ENCODE results near the gene TPST1.
"Not testable (repeated sequence)": the region's sequence is repeated elsewhere in the genome, so short reads cannot be mapped to it uniquely, and the experiment has no call there.

TPST1 gene

DNA sequence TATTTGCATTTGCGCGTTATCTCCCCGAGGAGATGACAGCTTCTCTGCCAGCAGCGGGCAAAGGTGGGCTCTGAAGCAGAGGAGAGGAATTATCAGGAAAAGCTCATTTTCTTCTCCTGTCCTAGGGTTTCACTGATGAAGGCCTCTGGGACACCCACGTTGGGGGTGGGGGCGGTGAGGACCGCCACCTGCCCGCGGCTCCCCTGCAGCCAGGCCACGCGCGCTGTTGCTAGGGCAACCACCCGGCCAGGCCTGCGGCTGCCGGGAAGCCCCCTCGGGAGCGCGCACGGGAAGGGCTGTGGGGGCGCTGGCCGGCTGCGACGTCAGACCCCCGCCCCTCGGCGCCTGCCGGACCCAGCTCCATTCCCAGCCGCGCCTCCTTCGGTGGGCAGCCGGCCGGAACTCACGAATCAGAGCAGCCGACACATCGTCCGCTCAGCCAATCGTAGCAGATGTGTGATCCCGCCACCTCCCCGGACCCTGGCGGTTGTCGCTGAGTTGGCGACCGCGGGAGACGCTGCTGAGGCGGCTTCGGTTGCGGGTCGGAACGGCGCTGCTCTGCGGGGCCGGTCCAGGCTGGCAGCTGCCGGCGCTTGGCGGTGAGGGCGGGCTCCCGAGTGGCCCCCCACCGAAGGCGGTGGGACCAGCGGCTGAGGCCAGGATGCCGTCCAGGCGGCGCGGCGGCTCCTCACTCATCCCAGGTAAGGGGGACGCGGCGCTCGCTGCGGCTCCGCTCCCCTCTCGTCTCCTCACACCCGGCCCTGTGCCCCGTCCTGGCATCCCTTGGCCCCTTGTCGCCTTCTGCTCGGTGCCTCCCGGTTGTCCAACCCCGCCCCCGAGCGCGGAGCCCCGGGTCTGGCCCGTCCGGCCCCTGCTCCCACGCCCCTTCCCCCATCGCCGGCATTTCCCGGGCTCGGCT is at the start of gene TPST1:
TPST1 (plus strand) TSS at position 513 of the 919 bp plus-strand sequence. CDS start 35,092 bp downstream, outside the sequence.
- peak; percentile 100 for DNase-seq (ENCODE audit: low spot score)

DNA sequence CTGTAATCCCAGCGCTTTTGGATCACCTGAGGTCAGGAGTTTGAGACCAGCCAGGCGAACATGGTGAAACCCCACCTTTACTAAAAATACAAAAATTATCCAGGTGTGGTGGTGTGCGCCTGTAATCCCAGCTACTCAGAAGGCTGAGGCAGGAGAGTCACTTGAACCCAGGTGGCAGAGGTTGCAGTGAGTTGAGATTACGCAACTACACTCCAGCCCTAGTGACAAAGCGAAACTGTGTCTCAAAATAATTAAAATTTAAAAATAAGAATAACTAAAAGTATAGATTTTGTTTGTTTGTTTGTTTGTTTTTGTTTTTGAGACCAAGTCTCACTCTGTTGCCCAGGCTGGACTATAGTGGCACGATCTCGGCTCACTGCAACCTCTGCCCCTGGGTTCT is 49.1 kb upstream of the TPST1 start:
- not testable (repeated sequence) for DNase-seq (ENCODE audit: low spot score)

DNA sequence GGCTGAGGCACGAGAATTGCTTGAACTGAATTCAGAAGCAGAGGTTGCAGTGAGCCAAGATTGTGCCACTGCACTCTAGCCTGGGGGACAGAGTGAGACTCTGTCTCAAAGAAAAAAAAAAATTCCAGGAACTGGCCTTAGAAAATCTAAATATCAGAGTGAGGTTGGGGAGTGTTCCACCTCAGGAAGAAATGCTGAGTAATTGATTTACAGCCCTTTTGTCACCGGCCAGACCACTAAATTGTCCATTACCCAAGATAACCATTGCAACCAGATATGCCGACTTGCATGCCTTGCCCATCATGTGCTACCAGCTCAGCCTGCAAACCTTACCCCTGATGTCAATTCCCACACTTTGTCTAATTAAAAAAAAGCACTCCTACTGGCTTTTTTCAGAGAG is 48.1 kb upstream of the TPST1 start:
- no peak for DNase-seq (ENCODE audit: low spot score)

DNA sequence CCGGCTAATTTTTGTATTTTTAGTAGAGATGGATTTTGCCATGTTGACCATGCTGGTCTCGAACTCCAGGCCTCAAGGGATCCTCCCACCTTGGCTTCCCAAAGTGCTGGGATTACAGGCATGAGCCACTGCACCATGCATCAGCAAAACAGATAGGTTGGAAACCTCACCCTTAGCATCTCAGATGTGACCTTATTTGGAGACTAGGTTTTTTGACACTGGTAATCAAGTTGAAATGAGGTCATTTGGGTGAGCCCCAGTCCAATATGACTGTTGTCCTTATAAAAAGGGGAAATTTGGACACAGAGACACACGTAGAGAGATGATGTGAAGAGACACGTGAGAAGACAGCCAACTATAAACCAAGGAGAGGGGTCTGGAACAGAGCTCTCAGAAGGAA is 42.5 kb upstream of the TPST1 start:
- no peak for DNase-seq (ENCODE audit: low spot score)

DNA sequence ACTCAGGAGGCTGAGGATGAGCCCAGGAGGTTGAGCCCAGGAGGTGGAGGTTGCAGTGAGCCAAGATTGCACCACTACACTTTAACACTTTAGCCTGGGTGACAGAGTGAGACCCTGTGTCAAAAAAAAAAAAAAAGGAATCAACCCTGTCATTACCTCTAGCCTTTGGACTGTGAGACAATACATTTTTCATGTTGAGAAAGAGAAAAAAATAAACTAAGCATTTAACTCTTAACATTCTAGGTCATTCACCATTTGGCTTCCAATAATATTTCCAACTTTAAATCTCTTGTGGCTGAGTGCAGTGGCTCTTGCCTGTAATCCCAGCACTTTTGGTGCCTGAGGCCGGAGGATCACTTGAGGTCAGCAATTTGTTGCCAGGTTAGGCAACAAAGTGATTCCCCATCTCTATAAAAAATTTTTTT is 41.9 kb upstream of the TPST1 start:
- DNase-seq (ENCODE audit: low spot score), result no peak

DNA sequence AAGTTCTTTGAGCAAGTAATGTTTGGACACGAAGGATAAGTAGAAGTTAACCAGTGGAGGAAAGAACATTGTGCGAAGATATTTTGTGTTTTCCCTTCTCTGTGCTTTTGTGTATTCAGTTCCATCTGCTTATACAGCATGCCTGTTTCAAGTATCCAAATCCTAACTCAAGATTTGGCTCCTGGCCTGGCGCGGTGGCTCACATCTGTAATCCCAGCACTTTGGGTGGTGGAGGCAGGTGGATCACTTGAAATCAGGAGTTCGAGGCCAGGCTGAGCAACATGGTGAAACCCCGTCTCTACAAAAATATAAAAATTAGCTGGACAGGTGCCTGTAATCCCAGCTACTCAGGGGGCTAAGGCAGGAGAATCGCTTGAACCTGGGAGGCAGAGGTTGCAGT is 40.8 kb upstream of the TPST1 start:
- DNase-seq (ENCODE audit: low spot score), result no peak

DNA sequence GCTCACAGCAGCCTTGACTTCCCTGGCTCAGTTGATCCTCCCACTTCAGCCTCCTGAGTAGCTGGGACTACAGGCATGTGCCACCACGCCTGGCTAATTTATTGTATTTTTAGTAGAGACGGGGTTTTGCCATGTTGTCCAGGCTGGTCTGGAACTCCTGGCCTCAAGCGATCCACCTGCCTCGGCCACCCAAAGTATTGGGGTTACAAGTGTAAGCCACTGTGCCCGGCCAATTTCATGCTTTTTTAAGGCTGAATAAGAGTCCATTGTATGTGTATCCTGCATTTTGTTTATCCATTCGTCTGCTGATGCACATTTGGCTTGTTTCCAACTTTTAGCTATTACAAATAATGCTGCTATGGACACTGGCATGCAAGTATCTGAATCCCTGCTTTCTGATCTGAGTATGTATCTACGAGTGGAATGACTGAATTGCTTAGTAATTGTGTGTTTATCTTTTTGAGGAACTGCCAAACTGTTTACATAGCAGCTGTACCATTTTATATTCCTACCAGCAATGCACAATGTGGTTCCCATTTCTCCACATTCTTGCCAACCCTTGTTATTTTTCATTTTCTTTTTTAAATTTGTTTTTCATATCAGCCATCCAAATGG is 37.3 kb upstream of the TPST1 start:
- no peak for DNase-seq (ENCODE audit: low spot score)

DNA sequence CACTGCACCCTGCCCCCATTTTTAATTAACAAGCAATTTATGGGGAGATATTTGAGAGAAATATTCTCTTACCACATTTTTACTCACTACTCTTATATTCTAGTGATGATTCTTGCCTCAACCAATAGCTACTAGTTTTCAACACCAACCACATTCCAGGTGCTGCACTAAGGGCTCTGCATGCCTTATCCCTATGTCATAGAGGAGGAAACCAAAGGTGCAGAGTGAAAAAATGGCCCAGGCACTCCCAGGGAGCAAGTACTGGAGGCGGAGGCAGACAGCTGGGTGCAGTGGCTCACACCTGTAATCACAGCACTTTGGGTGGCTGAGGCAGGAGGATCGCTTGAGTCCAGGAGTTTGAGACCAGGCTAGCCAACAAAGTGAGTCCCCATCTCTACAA is 35.5 kb upstream of the TPST1 start:
- DNase-seq (ENCODE audit: low spot score), result no peak

DNA sequence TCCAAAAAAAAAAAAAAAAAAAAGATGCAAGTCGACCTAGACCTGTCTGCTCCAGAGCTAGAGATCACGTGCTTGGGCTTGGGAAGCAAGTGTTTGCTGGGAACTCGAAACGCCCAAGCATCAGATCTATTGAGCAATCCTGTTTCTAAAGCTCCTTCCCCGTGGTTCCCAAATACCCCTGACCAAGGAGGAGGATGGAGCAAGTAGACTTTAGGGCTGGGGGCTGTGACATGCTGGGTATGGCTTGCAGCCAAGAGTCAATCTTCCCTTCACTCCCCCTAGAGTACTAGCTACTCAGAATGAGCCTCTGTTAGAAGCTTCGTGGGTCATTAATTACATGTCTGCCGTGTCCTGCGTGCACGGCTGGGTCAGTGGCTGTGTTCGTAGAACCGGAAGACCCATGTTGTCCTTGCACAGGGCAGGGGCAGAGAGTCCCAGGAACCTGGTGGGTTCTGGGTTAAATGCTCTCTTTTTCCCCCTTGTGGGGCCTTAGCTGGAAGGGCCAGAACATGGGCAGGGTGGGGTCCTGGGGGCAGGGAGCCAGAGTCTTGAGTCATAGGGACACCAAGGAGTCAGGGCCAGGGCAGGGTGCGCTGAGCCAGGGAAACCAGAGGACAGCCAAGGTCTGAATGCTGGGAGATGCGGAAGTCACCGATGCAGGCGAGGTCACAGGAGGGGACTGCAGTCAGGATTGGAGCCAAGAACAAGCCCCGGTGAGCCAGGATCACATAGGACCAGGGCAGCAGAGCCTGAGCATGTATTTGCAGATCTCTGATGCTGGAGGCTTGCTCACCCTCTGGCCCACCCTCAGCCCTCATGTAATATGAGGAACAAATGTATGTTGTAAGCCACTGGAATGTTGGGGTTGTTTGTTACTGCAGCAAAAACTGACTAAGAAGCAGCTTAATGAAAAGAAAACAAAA is 34.6 kb upstream of the TPST1 start:
- no peak for DNase-seq (ENCODE audit: low spot score)

DNA sequence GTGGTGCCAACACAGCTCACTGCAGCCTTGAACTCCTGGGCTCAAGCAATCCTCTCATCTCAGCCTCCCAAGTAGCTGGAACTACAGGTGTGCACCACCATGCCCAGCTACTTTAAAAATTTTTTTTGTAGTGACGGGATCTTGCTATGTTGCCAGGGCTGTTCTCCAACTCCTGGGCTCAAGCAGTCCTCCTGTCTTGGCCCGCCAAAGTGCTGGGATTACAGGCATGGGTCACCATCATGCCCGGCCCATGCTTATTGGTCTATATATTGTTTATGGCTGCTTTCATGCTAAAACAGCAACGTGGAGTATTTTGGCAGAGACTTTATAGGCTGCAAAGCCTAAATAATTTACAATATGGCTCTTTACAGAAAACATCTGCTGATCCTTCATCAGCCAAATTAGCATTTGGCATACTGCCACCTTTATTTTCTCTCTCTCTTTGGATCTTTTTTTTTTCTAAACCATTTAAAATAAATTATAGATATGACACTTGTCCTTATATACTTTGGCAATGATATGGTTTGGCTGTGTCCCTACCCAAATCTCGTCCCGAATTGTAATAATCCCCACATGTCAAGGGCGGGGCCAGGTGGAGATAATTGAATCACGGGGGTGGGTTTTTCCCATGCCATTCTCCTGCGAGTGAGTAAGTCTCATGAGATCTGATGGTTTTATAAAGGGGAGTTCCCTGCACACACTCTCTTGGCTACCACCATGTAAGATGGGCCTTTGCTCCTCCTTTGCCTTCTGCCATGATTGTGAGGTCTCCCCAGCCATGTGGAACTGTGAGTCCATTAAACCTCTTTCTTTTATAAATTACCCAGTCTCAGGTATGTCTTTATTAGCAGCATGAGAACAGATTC is 32.4 kb upstream of the TPST1 start:
- DNase-seq (ENCODE audit: low spot score), result not testable (repeated sequence)

DNA sequence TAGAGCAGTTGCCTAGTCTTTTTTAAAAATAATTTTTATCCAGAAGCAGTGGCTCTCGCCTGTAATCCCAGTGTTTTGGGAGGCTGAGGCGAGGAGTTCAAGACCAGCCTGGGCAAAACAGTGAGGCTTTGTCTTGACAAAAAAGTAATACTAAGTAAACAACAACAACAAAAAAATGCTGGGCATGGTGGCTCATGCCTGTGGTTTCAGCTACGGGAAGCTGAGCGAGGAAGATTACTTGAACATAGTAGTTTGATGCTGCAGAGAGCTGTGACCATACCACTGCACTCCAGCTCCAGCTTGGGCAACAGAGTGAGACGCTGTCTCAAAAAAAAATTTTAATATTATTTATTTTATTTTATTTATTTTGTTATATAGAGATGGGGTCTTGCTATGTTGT is 31.3 kb upstream of the TPST1 start:
- DNase-seq (ENCODE audit: low spot score), result no peak

DNA sequence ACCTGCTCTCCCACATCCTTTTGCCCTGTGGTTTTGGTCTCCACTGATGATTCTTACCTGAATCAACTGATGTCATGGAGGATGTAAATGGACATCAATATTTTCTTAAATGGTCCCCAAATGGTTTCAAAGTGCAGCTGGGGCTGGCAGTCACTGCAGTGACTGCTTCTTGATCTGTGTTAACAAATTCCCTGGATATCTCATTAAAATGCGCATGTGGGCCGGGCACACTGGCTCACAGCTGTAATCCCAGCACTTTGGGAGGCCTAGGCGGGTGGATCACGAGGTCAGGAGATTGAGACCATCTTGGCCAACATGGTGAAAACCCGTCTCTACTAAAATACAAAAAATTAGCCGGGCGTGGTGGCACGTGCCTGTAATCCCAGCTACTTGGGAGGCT is 30.1 kb upstream of the TPST1 start:
- not testable (repeated sequence) for DNase-seq (ENCODE audit: low spot score)

DNA sequence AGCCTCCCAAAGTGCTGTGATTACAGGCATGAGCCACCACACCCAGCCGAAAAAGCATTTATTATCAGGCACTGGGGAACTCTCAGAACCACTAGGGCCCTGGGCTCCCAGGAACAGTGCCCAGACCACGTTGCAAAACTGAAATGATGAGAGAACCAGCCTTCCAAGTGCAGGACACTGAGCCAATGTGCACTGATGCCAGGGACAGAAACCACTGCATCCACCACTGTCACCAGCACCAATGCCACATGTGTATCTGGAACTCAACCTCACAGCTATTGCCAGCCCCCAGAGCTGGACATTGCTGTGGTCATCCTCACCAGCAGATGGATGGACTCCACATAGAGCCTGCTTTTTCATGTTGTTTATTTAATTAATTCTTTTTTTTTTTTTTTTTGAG is 28.2 kb upstream of the TPST1 start:
- no peak for DNase-seq (ENCODE audit: low spot score)

DNA sequence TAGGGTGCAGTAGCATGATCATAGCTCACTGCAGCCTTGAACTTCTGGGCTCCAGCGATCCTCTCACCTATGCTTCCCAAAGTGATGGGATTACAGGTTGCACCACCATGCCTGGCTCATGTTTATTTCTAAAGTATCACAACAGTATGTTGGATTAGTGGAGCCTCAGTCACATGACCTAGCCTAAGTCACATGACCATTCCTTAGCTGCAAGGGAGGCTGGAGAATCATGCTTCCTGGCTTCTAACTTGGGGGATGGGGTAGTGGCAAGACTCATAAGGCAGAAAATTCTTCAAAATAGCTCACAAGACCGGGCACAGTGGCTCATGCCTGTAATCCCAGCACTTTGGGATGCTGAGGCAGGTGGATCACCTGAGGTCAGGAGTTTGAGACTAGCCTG is 26.9 kb upstream of the TPST1 start:
- no peak for DNase-seq (ENCODE audit: low spot score)

DNA sequence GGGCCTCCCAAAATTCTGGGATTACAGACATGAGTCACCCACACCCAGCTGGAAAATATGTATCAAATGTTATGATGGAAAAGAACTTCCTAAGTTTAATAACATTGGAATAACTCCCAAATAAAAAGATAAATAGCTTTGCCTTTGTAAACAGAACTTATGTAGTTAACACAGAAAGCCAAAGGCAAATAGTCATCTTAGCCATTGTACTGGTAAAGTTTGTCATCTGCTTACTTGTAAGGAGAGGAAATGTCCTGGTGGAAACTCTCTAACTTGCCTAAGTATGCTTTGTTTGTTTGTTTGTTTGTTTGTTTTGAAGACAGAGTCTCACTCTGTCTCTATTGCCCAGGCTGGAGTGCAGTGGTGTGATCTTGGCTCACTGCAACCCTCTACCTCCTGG is 23.8 kb upstream of the TPST1 start:
- DNase-seq (ENCODE audit: low spot score), result no peak

DNA sequence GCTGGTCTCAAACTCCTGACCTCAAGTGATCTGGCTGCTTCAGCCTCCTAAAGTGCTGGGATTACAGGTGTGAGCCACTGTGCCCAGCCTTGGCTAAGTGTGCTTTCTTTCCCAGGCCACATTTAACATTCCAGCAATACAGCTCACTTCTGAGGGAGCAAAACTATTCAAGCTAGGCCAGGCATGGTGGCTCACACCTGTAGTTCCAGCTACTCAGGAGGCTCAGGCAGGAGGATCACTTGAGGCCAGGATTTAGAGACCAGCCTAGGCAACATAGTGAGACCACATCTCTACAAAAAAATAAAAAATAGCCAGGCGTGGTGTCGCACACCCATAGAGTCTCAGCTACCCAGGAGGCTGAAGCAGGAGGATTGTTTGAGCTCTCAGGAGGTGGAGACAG is 23.3 kb upstream of the TPST1 start:
- no peak for DNase-seq (ENCODE audit: low spot score)

DNA sequence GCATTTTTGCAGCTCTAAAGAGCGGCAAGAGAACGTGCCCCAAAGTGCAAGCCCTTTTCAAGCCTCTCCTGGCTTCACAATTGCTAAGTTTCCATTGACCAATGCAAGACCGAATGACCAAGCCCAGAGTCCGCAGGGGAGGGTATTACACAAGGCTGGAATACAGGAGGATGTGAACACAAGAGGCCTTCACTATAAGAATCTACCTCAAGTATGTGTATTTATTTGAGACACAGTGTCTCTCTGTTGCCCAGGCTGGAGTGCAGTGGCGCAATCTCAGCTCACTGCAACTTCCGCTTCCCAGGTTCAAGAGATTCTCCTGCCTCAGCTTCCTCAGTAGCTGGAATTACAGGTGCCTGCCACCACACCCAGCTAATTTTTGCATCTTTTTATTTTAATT is 22.2 kb upstream of the TPST1 start:
- no peak for DNase-seq (ENCODE audit: low spot score)

DNA sequence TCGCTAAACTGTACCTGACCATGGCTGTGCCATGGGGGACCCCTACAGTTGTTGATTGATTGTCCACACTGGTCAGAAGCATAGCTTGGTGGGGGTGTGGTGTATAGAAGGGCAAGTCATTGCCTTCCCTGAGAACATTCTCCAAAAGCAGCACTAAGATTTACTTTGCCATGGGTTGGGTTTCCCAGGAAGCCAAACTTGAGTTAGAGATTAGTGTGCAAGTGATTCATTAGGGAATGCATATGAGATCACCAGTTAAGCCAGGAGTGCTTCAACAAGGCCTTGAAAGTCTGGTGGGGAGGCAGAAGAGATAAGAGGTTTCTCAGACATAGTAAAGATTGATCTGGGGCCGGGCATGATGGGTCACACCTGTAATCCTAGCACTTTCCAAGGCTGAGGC is 21.4 kb upstream of the TPST1 start:
- no peak for DNase-seq (ENCODE audit: low spot score)

DNA sequence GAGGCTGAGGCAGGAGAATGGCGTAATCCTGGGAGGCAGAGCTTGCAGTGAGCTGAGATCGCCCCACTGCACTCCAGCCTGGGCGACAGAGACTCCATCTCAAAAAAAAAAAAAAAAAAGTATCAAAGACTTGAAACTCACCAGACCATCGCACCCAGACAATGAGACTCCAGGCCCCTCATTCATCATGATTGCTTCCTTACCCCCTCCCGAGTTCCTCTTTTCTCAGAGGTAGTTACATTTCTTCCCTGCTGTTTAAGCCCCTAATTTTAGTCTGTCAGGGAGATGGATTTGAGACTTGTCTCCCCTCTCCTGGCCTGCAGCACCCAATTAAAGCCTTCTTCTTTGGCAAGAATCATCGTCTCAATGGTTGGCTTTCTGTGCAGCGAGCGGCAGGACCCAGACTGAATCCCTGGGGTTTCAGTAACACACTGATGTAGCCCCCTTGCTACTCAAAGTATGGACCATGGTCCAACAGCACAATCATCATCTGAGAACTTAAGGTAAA is 19.4 kb upstream of the TPST1 start:
- DNase-seq (ENCODE audit: low spot score), result no peak

DNA sequence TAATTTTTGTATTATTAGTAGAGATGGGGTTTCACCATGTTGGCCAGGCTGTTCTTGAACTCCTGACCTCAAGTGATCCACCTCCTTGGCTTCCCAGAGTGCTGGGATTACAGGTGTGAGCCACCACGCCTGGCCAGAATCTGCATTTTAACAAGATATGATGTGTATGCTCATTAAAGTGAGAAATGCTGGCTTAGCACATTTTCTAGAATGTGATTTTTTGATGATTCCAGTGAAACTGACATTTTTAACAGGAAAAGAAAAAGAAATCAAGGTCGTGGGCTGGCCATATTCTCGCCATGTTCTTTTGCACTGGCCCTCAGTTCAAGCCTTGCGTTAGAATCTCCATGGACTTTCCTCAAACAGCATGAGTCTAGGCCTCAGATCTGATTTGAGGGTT is 18.1 kb upstream of the TPST1 start:
- DNase-seq (ENCODE audit: low spot score), result no peak

DNA sequence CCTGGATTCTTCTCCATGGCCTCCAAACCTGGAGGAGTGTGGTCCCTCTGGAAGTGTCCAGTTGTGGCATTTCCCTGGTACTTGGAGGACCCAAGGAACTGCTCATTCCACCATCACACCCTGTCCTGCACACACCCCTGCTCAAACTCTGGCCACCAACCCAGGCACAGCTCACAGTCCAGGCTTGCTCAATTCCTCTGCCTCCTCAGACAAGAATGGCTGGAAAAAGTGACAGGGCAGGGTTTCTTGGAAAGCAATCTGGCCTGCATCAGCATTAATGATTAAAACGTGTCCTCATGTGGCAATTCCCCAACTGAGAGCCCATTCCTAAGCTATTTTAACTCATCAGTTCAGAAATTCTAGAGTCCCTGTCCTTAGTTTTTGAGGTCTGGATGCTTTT is 17.2 kb upstream of the TPST1 start:
- DNase-seq (ENCODE audit: low spot score), result no peak

Measured in HuH-7 (cell line).